Ovary (tissue), 9 donors: ENCODE results near the gene PKP1. TPM values are rescaled to one million over a fixed set of nuclear protein-coding genes. Genes with fewer than 3 reads are reported as not detected.

Experiments
- DNase-seq, 5 donors: peaks; one replicate each; pipeline ENCODE4 v3.0.0-alpha.2; 2019 to 2020
- H3K27ac ChIP-seq, 2 donors: fragments of 200-600 bp; one replicate each; pipeline versions ENCODE4 v1.5.1 to v1.8.0; 2019 to 2022
- H3K27me3 ChIP-seq: fragments of 200-600 bp; one replicate; pipeline ENCODE4 v1.8.0; 2022
- H3K36me3 ChIP-seq: fragments of 200-600 bp; sonication (generic); one replicate; pipeline ENCODE4 v1.5.1; 2019
- H3K4me1 ChIP-seq: one replicate; pipeline ENCODE4 v1.8.1; 2013; ENCODE audit warnings: mild to moderate bottlenecking, moderate library complexity; ENCODE audit not compliant: insufficient read depth
- H3K4me3 ChIP-seq: fragments of 200-600 bp; sonication (generic); one replicate; pipeline ENCODE4 v1.5.1; 2017
- H3K9me3 ChIP-seq, 2 donors: fragments of 200-600 bp in 1 of 2; sonication (generic) in 1 of 2; one replicate each; pipeline versions ENCODE4 v1.5.1 to v1.8.1; 2013 to 2019; ENCODE audit warnings: mild to moderate bottlenecking in 1 of 2, moderate library complexity in 1 of 2
- CTCF ChIP-seq, 3 donors: fragments of 450-650 bp in 2 of 3; fragments of 200-600 bp in 1 of 3; IDR thresholded peaks; one replicate each; pipeline versions ENCODE4 v1.5.1 to v1.8.0; 2016 to 2022; ENCODE audit warnings: antibody characterized with exemption in 3 of 3, mild to moderate bottlenecking in 1 of 3
- EP300 ChIP-seq: sonication (generic); formaldehyde crosslinking; IDR thresholded peaks from one replicate; pipeline ENCODE4 v1.6.1; 2017; ENCODE audit warnings: antibody characterized with exemption
- POLR2A ChIP-seq: fragments of 450-650 bp; IDR thresholded peaks from one replicate; pipeline ENCODE4 v1.6.1; 2017; ENCODE audit warnings: antibody characterized with exemption, mild to moderate bottlenecking, moderate library complexity
- WGBS, 3 donors: extraction: QIAGEN DNeasy Blood & Tissue Kit in 1 of 3; methylation state at CpG; one replicate each; pipeline versions ENCODE4 v1.1.5 to v1.1.7; 2013 to 2017; 5-methylcytosine and 5-hydroxymethylcytosine counted together
- intact Hi-C, 4 donors: fragments of 100-400 bp; cut with DNase I; formaldehyde crosslinking; loops; one replicate each; pipeline versions ENCODE4 v1.11.0 to v1.15.1; 2022 to 2023
- polyA plus RNA-seq, 2 donors: library from polyadenylated mRNA; stranded (reverse); fragments of 200-250 nt in 1 of 2; fragments of 350-450 nt in 1 of 2; fragmentation: Illumina TruSeq in 1 of 2; extraction: RNeasy Lipid Tissue Mini Kit (QIAGEN cat#74804) in 1 of 2; gene quantifications; one replicate each; pipeline ENCODE4 v1.2.3, GENCODE V29; 2013 to 2014
- total RNA-seq, 7 donors: library from RNA; depleted of rRNA in 2 of 7; stranded (reverse); fragments of >200 nt in 2 of 7; fragmentation: NEBNext Ultra II Directional in 3 of 7; extraction: Animal tissue kit (Norgen Biotek cat#: 25700) in 3 of 7; gene quantifications; one replicate each; pipeline versions ENCODE4 v1.1.0 to v1.2.4, GENCODE V29; 2016 to 2023
- donor health status: DM: no; HTN: no; CAD: no; lungs with moderate emphysema.
- donor health status: DM: no; HTN: no; CAD: no.
- donor health status: Bipolar disorder and iron deficiency.
- donor health status: DM: yes; HTN: yes; CAD: no.
- donor health status: DM: no; HTN: no; CAD: no.
- donor health status: DM: yes; HTN: yes; CAD: no.

PKP1 gene
- total and polyA plus RNA-seq, 9 donors = 0.05 to 0.48 (median 0.18) TPM; not detected in 2

DNA sequence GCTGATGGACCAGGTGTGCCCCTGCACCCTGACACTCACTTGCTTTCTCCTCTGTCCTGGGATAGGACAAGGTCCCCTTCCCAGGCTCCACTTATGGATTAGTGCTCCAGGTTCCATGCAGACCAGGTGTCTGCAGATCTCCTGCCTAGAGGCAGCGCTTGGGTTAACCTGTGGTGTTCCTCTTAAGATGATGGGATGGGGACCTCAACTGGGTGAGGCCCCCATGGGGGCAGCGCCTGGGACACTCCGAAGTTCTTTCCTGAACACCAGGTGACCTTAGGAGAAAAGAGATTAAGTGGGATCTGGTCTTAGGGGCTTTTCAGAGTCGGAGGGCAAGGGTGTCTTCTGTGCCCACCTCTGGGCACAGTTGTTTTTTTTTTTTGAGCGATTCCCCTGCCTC, 72.9 kb downstream of the PKP1 start:
- no peak overlapping the region for H3K27ac ChIP-seq
- 89 to 95% (median 89%) methylated on average over 5 of the region's 5 CpGs for WGBS, 3 donors
- no peak for DNase-seq

DNA sequence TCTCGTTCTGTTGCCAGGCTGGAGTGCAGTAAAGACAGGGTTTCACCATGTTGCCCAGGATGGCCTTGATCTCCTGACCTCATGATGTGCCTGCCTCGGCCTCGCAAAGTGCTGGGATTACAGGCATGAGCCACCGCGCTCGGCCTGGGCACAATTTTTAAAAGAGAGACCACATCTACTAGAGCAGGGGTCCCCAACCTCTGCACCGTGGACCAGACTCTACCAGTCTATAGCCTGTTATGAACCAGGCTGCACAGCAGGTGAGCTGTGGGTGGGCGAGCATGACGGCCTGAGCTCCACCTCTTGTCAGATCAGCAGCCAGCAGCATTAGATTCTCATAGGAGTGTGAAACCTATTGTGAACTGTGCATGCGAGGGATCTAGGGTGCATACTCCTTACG, 73.4 kb downstream of the PKP1 start:
- Histone ChIP-seq H3K27me3 (no peaks in the 10 kb centered on the region), H3K9me3 (no peaks in the 10 kb centered on the region), H3K4me3 (no peak overlapping the region), H3K4me1 (no peaks in the 10 kb centered on the region), H3K36me3 (no peaks in the 10 kb centered on the region), H3K27ac (no peak overlapping the region)
- DNase-seq = no peak
- intact Hi-C loops = no loop called here
- TF ChIP-seq CTCF (IDR thresholded peaks at IDR 0.05) = no peak
- TF ChIP-seq EP300 = no peak
- TF ChIP-seq POLR2A = no peak
- 81 to 85% (median 84%) methylated on average over 11 of the region's 11 CpGs for WGBS, 3 donors

More for the DNA sequence above, 72.9 kb downstream of the PKP1 start:
- Histone ChIP-seq H3K9me3 (no peaks in the 10 kb centered on the region), H3K36me3 (no peaks in the 10 kb centered on the region), H3K4me3 (no peak overlapping the region), H3K27me3 (no peaks in the 10 kb centered on the region), H3K4me1 (no peaks in the 10 kb centered on the region)
- TF ChIP-seq EP300 (no peak), POLR2A (no peak), CTCF (IDR thresholded peaks at IDR 0.05) (no peak)
- intact Hi-C loops = no loop called here

DNA sequence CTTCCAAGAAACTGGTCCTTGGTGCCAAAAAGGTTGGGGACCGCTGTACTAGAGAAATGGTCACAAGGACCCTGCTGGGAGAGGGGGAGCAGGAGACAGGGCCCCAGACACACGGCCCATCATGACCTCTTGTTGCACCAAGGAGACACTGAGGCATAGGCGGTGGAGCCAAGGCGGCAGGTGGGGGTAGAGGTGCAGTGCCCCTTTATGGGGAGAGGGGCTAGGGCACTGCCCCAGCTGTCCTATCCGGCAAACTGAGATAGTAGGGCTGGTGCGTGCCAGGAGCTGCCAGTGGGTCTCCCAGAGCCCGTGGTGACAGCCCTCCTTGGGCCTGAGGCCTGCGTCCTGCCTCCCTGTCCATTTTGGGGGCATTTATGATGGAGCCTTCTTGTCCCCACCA, 73.9 kb downstream of the PKP1 start:
- Histone ChIP-seq H3K9me3 (no peaks in the 10 kb centered on the region), H3K27me3 (no peaks in the 10 kb centered on the region), H3K4me3 (no peak overlapping the region), H3K36me3 (no peaks in the 10 kb centered on the region), H3K4me1 (no peaks in the 10 kb centered on the region), H3K27ac (no peak overlapping the region)
- no peak for DNase-seq
- no peak for TF ChIP-seq EP300
- TF ChIP-seq CTCF (IDR thresholded peaks at IDR 0.05) = no peak
- intact Hi-C loops = no loop called here
- 92 to 98% (median 95%) methylated on average over 8 of the region's 8 CpGs for WGBS, 3 donors

DNA sequence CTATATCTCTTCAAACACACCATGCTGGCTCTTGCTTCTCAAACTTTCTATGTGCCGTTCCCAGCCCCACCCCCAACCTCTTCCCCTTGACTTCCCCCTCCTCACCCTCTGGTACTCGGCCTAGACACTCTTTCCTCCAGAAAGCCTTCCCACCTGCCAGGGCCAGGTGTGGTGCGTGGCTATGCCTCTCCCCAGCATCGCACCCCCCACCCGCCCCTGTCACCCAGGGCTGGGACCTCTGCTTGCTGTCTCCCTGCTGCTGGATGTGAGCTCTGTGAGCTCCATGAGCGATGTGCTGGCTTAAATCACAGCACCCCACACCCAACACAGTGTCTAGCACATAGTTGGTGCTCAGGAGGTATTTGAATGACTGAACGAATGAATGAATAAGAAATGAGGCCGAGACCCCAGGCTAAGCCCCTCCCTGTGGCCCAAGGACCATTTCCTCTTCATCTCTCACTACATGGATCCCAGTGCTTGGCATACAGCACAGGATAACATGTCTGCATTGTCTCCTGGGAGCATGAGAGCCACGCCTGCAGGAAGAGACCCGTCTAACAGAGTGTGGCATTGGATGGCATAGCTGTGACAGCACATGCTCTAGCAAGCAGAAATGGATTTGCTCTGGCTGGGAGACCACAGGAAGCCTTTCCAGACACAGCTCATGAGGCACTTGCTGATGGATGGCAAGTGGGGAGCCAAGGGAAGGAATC, 74.5 kb downstream of the PKP1 start:
- H3K9me3 ChIP-seq = no peaks in the 10 kb centered on the region
- H3K27ac ChIP-seq = no peak overlapping the region
- no peak for DNase-seq
- WGBS, 3 donors = 81 to 87% (median 82%) methylated on average over 9 to 10 of the region's 10 CpGs
- H3K27me3 ChIP-seq = no peaks in the 10 kb centered on the region
- H3K4me1 ChIP-seq = no peaks in the 10 kb centered on the region
- intact Hi-C loops = no loop called here
- no peaks in the 10 kb centered on the region for H3K36me3 ChIP-seq
- H3K4me3 ChIP-seq = no peak overlapping the region
- TF ChIP-seq EP300 (no peak), POLR2A (no peak), CTCF (IDR thresholded peaks at IDR 0.05) (no peak)
